Heart right ventricle (tissue), 16 donors: ENCODE measurements around the gene AJUBA. TPM values are rescaled to one million over a fixed set of nuclear protein-coding genes. Genes with fewer than 3 reads are reported as not detected.

Experiments
- ATAC-seq, 8 donors: fragments of 200-7000 bp; cut with Tn5 transposase; one replicate each; pipeline ENCODE4 v1.9.1; 2020; ENCODE audit warnings: mild to moderate bottlenecking in 8 of 8, moderate library complexity in 8 of 8, moderate number of reproducible peaks in 1 of 8
- DNase-seq, 2 donors: peaks; one replicate each; pipeline ENCODE4 v3.0.0-alpha.2; 2020
- H3K27ac ChIP-seq, 10 donors: fragments of 200-600 bp; sonication (generic) in 2 of 10; one replicate each; pipeline versions ENCODE4 v1.5.0 to v1.8.0; 2020 to 2022; ENCODE audit warnings: mild to moderate bottlenecking in 3 of 10
- H3K27me3 ChIP-seq, 7 donors: fragments of 200-600 bp; one replicate each; pipeline ENCODE4 v1.8.0; 2021 to 2022; ENCODE audit warnings: mild to moderate bottlenecking in 2 of 7
- H3K36me3 ChIP-seq, 9 donors: fragments of 200-600 bp; sonication (generic) in 1 of 9; one replicate each; pipeline versions ENCODE4 v1.5.0 to v1.8.0; 2020 to 2022; ENCODE audit warnings: mild to moderate bottlenecking in 2 of 9
- H3K4me1 ChIP-seq, 9 donors: fragments of 200-600 bp; sonication (generic) in 1 of 9; one replicate each; pipeline versions ENCODE4 v1.5.0 to v1.8.0; 2020 to 2022; ENCODE audit warnings: mild to moderate bottlenecking in 4 of 9
- H3K4me3 ChIP-seq, 10 donors: fragments of 200-600 bp; sonication (generic) in 2 of 10; one replicate each; pipeline versions ENCODE4 v1.5.0 to v1.8.0; 2020 to 2022; ENCODE audit warnings: mild to moderate bottlenecking in 7 of 10, moderate library complexity in 2 of 10
- H3K9me3 ChIP-seq, 11 donors: fragments of 200-600 bp in 10 of 11; sonication (generic) in 2 of 11; one replicate each; pipeline versions ENCODE4 v1.5.0 to v1.8.0; 2013 to 2022; ENCODE audit warnings: mild to moderate bottlenecking in 2 of 11, control low read depth in 1 of 11, moderate library complexity in 1 of 11
- CTCF ChIP-seq, 9 donors: fragments of 200-600 bp; sonication (generic) in 2 of 9; IDR thresholded peaks; one replicate each; pipeline versions ENCODE4 v1.5.0 to v1.8.0; 2021 to 2022; ENCODE audit warnings: antibody characterized with exemption in 9 of 9, mild to moderate bottlenecking in 5 of 9, moderate library complexity in 1 of 9
- WGBS, 2 donors: extraction: QIAGEN DNeasy Blood & Tissue Kit; methylation state at CpG; one replicate each; pipeline ENCODE4 v1.1.7; 2013; ENCODE audit warnings: inconsistent platforms in 1 of 2; 5-methylcytosine and 5-hydroxymethylcytosine counted together
- intact Hi-C, 10 donors: fragments of 100-400 bp; cut with DNase I; formaldehyde crosslinking; loops; one replicate each; pipeline versions ENCODE4 v1.11.1 to v1.14.2; 2022
- polyA plus RNA-seq, 2 donors: library from polyadenylated mRNA; stranded (reverse); fragments of 200-250 nt; gene quantifications; one replicate each; pipeline ENCODE4 v1.2.3, GENCODE V29; 2013
- total RNA-seq, 10 donors: library from RNA; stranded (reverse); fragmentation: NEBNext Ultra II Directional in 3 of 10; extraction: Animal tissue kit (Norgen Biotek cat#: 25700) in 3 of 10; gene quantifications; one replicate each; pipeline versions ENCODE4 v1.2.1 to v1.2.4, GENCODE V29; 2021 to 2023
- donor health status: Arrhythmogenic right ventricular cardiomyopathy.
- donor health status: ischemic (EF 13 %, LVEDD 7.1; RV severe dilation, severe dysfunction).
- donor health status: healthy with polysubstance abuse.
- donor health status: DM: no; HTN: yes; CAD: no.
- donor health status: DM: no; HTN: no; CAD: no.
- donor health status: ischemic (EF 25% LVEDD 6.9; RV normal size, moderate dysfunction).
- donor health status: ischemic (EF 25% LVEDD 5.7; RV mildly dilated, moderate dysfunction).
- donor health status: healthy.
- donor health status: DM: yes; HTN: yes; CAD: no.
- donor health status: Ischemic cardiomyopathy.
- donor health status: ischemic (EF 35%, LVEDD 5.7; RV mildly dilated, moderate dysfunction).
- donor health status: nonischemic (EF 11% LVEDD 7.7; RV severe dilation, severe dysfunction).
- donor health status: DM: yes; HTN: yes; CAD: no.
- donor health status: PGD.
- donor health status: ischemic (EF 29% LVEDD 5.4; RV normal size, mild dysfunction).
- donor health status: nonischemic (EF 23%, LVEDD 6.1; RV moderate dilation, normal function).

The AJUBA gene
- total and polyA plus RNA-seq, 12 donors = 5.3 to 25.9 (median 10.2) TPM

- intact Hi-C loops = no loop called here
- no peaks in the 10 kb centered on the region for H3K9me3 ChIP-seq
- DNase-seq (no peak), ATAC-seq (no peak)
- no peak for TF ChIP-seq CTCF (IDR thresholded peaks at IDR 0.05)
- no peaks in the 10 kb centered on the region for H3K27me3 ChIP-seq
- H3K27ac ChIP-seq = no peak overlapping the region
- H3K4me1 ChIP-seq = peaks cover 0 to 9% (median 0%) of the 10 kb centered on the region in 9 donors
- peaks cover 0 to 33% (median 0%) of the 10 kb centered on the region in 9 donors for H3K36me3 ChIP-seq
- 67 to 76% methylated on average over 9 of the region's 9 CpGs for WGBS, 2 donors
- H3K4me3 ChIP-seq = no peak overlapping the region
Measured at GRCh38 chr14:23021434-23021833, 39.1 kb upstream of the AJUBA start.

GRCh38 chr14:23020143-23021128, 38.1 kb upstream of the AJUBA start:
- Histone ChIP-seq H3K36me3 (peaks cover 0 to 23% (median 0%) of the 10 kb centered on the region in 9 donors), H3K4me1 (peaks cover 0 to 3% (median 0%) of the 10 kb centered on the region in 9 donors), H3K9me3 (no peaks in the 10 kb centered on the region), H3K4me3 (no peak overlapping the region), H3K27me3 (no peaks in the 10 kb centered on the region), H3K27ac (no peak overlapping the region)
- DNase-seq (no peak), ATAC-seq (no peak)
- 90 to 93% methylated on average over 7 of the region's 7 CpGs for WGBS, 2 donors
- no peak for TF ChIP-seq CTCF (IDR thresholded peaks at IDR 0.05)
- intact Hi-C loops = no loop called here

- intact Hi-C loops = no loop called here
- no peak for DNase-seq
- H3K36me3 ChIP-seq = peaks cover 0 to 1% (median 0%) of the 10 kb centered on the region in 9 donors
Measured at GRCh38 chr14:23018107-23018506, 35.8 kb upstream of the AJUBA start.

GRCh38 chr14:23017091-23017490, 34.7 kb upstream of the AJUBA start:
- no peak overlapping the region for H3K4me3 ChIP-seq
- no peaks in the 10 kb centered on the region for H3K9me3 ChIP-seq
- no peak for ATAC-seq
- 85 to 91% methylated on average over 5 of the region's 5 CpGs for WGBS, 2 donors
- intact Hi-C loops = no loop called here
- H3K4me1 ChIP-seq = no peaks in the 10 kb centered on the region
- no peak for TF ChIP-seq CTCF (IDR thresholded peaks at IDR 0.05)
- H3K27me3 ChIP-seq = no peaks in the 10 kb centered on the region
- H3K36me3 ChIP-seq = no peaks in the 10 kb centered on the region
- DNase-seq = no peak
- H3K27ac ChIP-seq = no peak overlapping the region

More at GRCh38 chr14:23018107-23018506, 35.8 kb upstream of the AJUBA start:
- H3K4me1 ChIP-seq = no peaks in the 10 kb centered on the region
- no peak for TF ChIP-seq CTCF (IDR thresholded peaks at IDR 0.05)
- H3K27me3 ChIP-seq = no peaks in the 10 kb centered on the region
- H3K9me3 ChIP-seq = no peaks in the 10 kb centered on the region
- no peak overlapping the region for H3K4me3 ChIP-seq
- H3K27ac ChIP-seq = no peak overlapping the region
- ATAC-seq = no peak
